H9 (cell line): ENCODE measurements around the gene SNRNP70. TPM values are rescaled to one million over a fixed set of nuclear protein-coding genes. Genes with fewer than 3 reads are reported as not detected.
"Not testable (repeated sequence)": the region's sequence is repeated elsewhere in the genome, so short reads cannot be mapped to it uniquely, and the experiment has no call there.

ENCODE experiments used
- DNase-seq: peaks from one replicate; pipeline ENCODE4 v3.0.0-alpha.2; 2017
- H2AFZ ChIP-seq: one replicate; pipeline ENCODE4 v1.6.1; 2013; ENCODE audit warnings: mild to moderate bottlenecking, low read length, control low read depth, moderate library complexity
- H2AK5ac ChIP-seq: 2 replicates; pipeline ENCODE4 v1.6.1; 2013; ENCODE audit warnings: low read length, control low read depth, mixed read lengths; ENCODE audit not compliant: insufficient read length
- H2BK120ac ChIP-seq: one replicate; pipeline ENCODE4 v1.6.1; 2013; ENCODE audit warnings: low read depth, mild to moderate bottlenecking, low read length, control low read depth, inconsistent platforms; ENCODE audit not compliant: poor library complexity, severe bottlenecking
- H2BK12ac ChIP-seq: 2 replicates; pipeline ENCODE4 v1.6.1; 2013; ENCODE audit warnings: low read length, control low read depth, mixed read lengths, low read depth; ENCODE audit not compliant: insufficient read length
- H2BK15ac ChIP-seq: 2 replicates; pipeline ENCODE4 v1.6.1; 2013; ENCODE audit warnings: low read depth, low read length, control low read depth
- H2BK20ac ChIP-seq: one replicate; pipeline ENCODE4 v1.6.1; 2013; ENCODE audit warnings: low read depth, mild to moderate bottlenecking, low read length, control low read depth, inconsistent platforms; ENCODE audit not compliant: poor library complexity, severe bottlenecking
- H2BK5ac ChIP-seq: 2 replicates; pipeline ENCODE4 v1.6.1; 2013; ENCODE audit warnings: low read length, control low read depth, mixed read lengths; ENCODE audit not compliant: insufficient read length
- H3K14ac ChIP-seq: 2 replicates; pipeline ENCODE4 v1.6.1; 2013; ENCODE audit warnings: low read length, control low read depth; ENCODE audit not compliant: insufficient read depth
- H3K18ac ChIP-seq: 2 replicates; pipeline ENCODE4 v1.6.1; 2013; ENCODE audit warnings: low read depth, mild to moderate bottlenecking, mixed read lengths, low read length, control low read depth; ENCODE audit not compliant: insufficient read length
- H3K23ac ChIP-seq: 2 replicates; pipeline ENCODE4 v1.6.1; 2013; ENCODE audit warnings: low read length, control low read depth, mixed read lengths, low read depth; ENCODE audit not compliant: insufficient read length
- H3K23me2 ChIP-seq: 2 replicates; pipeline ENCODE4 v1.6.1; 2013; ENCODE audit warnings: low read depth, mild to moderate bottlenecking, mixed read lengths, low read length, control low read depth; ENCODE audit not compliant: insufficient read length, poor library complexity, severe bottlenecking
- H3K27ac ChIP-seq: 2 replicates; pipeline ENCODE4 v1.5.1; 2013; ENCODE audit warnings: low read length, control low read depth, mixed read lengths, low read depth; ENCODE audit not compliant: insufficient read length
- H3K27me3 ChIP-seq: 2 replicates; pipeline ENCODE4 v1.6.1; 2013; ENCODE audit warnings: low read length, control low read depth, inconsistent platforms; ENCODE audit not compliant: insufficient read depth
- H3K4ac ChIP-seq: 2 replicates; pipeline ENCODE4 v1.6.1; 2013; ENCODE audit warnings: low read depth, mild to moderate bottlenecking, control low read depth, inconsistent platforms, low read length, moderate library complexity
- H3K4me1 ChIP-seq: 2 replicates; pipeline ENCODE4 v1.6.1; 2013; ENCODE audit warnings: low read length, control low read depth, inconsistent platforms; ENCODE audit not compliant: insufficient read depth
- H3K4me2 ChIP-seq: 2 replicates; pipeline ENCODE4 v1.6.1; 2013; ENCODE audit warnings: low read length, control low read depth, mixed read lengths; ENCODE audit not compliant: insufficient read length, insufficient read depth
- H3K56ac ChIP-seq: 2 replicates; pipeline ENCODE4 v1.6.1; 2013; ENCODE audit warnings: low read depth, mild to moderate bottlenecking, mixed read lengths, low read length, control low read depth; ENCODE audit not compliant: insufficient read length
- H3K79me1 ChIP-seq: 2 replicates; pipeline ENCODE4 v1.6.1; 2013; ENCODE audit warnings: low read depth, mild to moderate bottlenecking, moderate library complexity, low read length, control low read depth, inconsistent platforms; ENCODE audit not compliant: insufficient read depth, poor library complexity, severe bottlenecking
- H3K79me2 ChIP-seq: 2 replicates; pipeline ENCODE4 v1.6.1; 2013; ENCODE audit warnings: low read length, control low read depth, inconsistent platforms; ENCODE audit not compliant: insufficient read depth
- H3K9ac ChIP-seq: 2 replicates; pipeline ENCODE4 v1.6.1; 2013; ENCODE audit warnings: low read length, control low read depth, mixed read lengths; ENCODE audit not compliant: insufficient read length; ENCODE audit errors: extremely low read depth
- H3K9me3 ChIP-seq: one replicate; pipeline ENCODE4 v1.6.1; 2013; ENCODE audit warnings: low read depth, low read length, inconsistent platforms; ENCODE audit not compliant: control insufficient read depth
- H3T11ph ChIP-seq: one replicate; pipeline ENCODE4 v1.6.1; 2013; ENCODE audit warnings: mild to moderate bottlenecking, low read length, control low read depth, inconsistent platforms
- H4K20me1 ChIP-seq: one replicate; pipeline ENCODE4 v1.6.1; 2013; ENCODE audit not compliant: control insufficient read depth, insufficient read length, insufficient read depth
- H4K5ac ChIP-seq: 2 replicates; pipeline ENCODE4 v1.6.1; 2013; ENCODE audit warnings: low read depth, mild to moderate bottlenecking, mixed read lengths, low read length, control low read depth; ENCODE audit not compliant: insufficient read length
- H4K8ac ChIP-seq: replicated peaks from 2 replicates; pipeline ENCODE4 v1.6.1; 2013; ENCODE audit warnings: low read length, control low read depth, mixed read lengths, low read depth; ENCODE audit not compliant: insufficient read length
- H4K91ac ChIP-seq: 2 replicates; pipeline ENCODE4 v1.6.1; 2013; ENCODE audit warnings: low read depth, mild to moderate bottlenecking, moderate library complexity, mixed read lengths, low read length, control low read depth; ENCODE audit not compliant: insufficient read length
- H3K27ac Mint-ChIP-seq, 3 experiments: 2 replicates in 2 of 3; 3 replicates in 1 of 3; pipeline ENCODE4 v1.8.0; 2020 to 2021; ENCODE audit warnings: mixed read lengths in 3 of 3, mild to moderate bottlenecking in 1 of 3, moderate library complexity in 1 of 3
- H3K27me3 Mint-ChIP-seq: 2 replicates; pipeline ENCODE4 v1.8.0; 2021; ENCODE audit warnings: low read depth, mild to moderate bottlenecking, moderate library complexity, mixed read lengths
- H3K36me3 Mint-ChIP-seq, 3 experiments: 2 replicates in 2 of 3; 3 replicates in 1 of 3; pipeline ENCODE4 v1.8.0; 2020 to 2021; ENCODE audit warnings: low read depth in 3 of 3, mixed read lengths in 3 of 3; ENCODE audit not compliant: insufficient read depth in 1 of 3
- H3K4me1 Mint-ChIP-seq, 2 experiments: 2 replicates each; pipeline ENCODE4 v1.8.0; 2020; ENCODE audit warnings: mixed read lengths in 2 of 2
- H3K4me3 Mint-ChIP-seq, 2 experiments: 2 replicates in 1 of 2; 3 replicates in 1 of 2; pipeline ENCODE4 v1.8.0; 2020 to 2021; ENCODE audit warnings: mild to moderate bottlenecking in 2 of 2, mixed read lengths in 2 of 2, moderate library complexity in 1 of 2
- H3K9me3 Mint-ChIP-seq, 2 experiments: 2 replicates in 1 of 2; 3 replicates in 1 of 2; pipeline ENCODE4 v1.8.0; 2020; ENCODE audit warnings: mild to moderate bottlenecking in 2 of 2, mixed read lengths in 2 of 2, moderate library complexity in 1 of 2
- WGBS: extraction: QIAGEN DNeasy Blood & Tissue Kit; methylation state at CpG from one replicate; pipeline ENCODE4 v1.1.7; 2013; ENCODE audit warnings: missing lambda C conversion rate, low lambda C conversion rate, mixed read lengths; ENCODE audit not compliant: insufficient read length; ENCODE audit errors: extremely low coverage; 5-methylcytosine and 5-hydroxymethylcytosine counted together
- total RNA-seq: library from RNA; stranded (reverse); gene quantifications from 2 replicates; pipeline ENCODE4 v1.2.1, GENCODE V29; 2021
- TF ChIP-seq, protein P1 (sequence below): fragments of 200-600 bp; sonication (generic); conservative IDR thresholded peaks from 3 replicates; pipeline ENCODE4 v1.8.0; 2021; ENCODE audit warnings: antibody characterized with exemption, mild to moderate bottlenecking

SNRNP70 gene
- total RNA-seq, 1 experiment from 2014 or later = 295 TPM

DNA sequence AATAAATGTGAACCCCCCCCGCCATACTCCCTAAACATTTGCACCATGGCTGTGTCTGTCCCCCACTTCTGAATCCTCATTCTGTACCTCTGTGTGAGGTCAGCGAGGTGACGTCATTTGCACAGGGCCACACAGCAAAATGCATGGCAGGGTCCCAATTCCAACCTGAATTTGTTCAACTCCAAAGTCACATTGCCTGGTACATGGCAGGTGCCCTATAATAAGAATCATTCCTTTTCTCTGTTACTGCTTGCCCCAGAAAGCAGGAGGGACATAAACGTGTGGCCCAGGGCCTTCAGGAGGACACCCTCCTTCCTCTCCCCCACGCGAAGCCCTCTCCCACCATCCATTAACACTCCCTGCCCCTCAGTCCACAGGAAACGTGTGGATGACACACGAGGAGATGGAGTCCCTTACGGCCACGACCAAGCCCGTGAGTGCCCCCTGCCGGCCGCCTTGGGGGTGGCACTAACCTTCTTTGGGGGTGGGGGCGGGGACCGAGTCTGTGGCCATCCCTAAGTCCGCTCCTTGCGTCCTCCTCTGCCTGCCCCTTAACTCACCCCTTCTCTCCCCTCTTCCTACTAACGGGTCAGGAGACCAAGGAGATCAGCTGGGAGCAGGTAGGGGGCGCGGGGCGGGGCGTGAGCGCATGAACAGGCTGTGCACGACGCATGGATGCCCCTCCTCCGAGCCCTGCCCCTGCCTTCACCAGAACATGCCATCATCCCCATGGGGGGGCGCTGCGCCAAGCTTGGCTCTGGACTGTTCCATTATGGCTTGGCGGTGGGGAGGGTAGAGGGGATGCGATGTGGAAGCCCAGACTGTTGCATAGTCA, 60.5 kb downstream of the SNRNP70 start:
- Mint-ChIP-seq H3K9me3 (no peaks in the 10 kb centered on the region; a peak in 1 of 5 replicates), H3K27me3 (no peaks in the 10 kb centered on the region; the same call in 1 of the 2 replicates), H3K4me1 (peaks cover 26 to 39% of the 10 kb centered on the region in 2 experiments), H3K27ac (peak overlapping the region; percentile 89 to 96 (median 96); a peak in 6 of 7 replicates), H3K36me3 (peaks cover 0 to 4% (median 3%) of the 10 kb centered on the region in 3 experiments; a peak in 3 of 7 replicates), H3K4me3 (peak overlapping the region; percentile 65 to 82)
- Histone ChIP-seq H2BK12ac (no peak overlapping the region), H3K4me2 (peak overlapping the region; percentile 34), H3K9ac (no peak overlapping the region), H3T11ph (no peak overlapping the region), H3K27ac (no peak overlapping the region), H4K5ac (no peak overlapping the region), H4K91ac (no peak overlapping the region), H3K79me2 (no peaks in the 10 kb centered on the region), H3K9me3 (no peaks in the 10 kb centered on the region), H4K8ac (no peak overlapping the region), H3K23ac (no peak overlapping the region), H4K20me1 (no peaks in the 10 kb centered on the region), H3K18ac (no peak overlapping the region), H3K79me1 (no peaks in the 10 kb centered on the region), H2BK5ac (no peak overlapping the region), H2AK5ac (no peak overlapping the region), H2AFZ (no peak overlapping the region), H3K23me2 (peaks cover 17% of the 10 kb centered on the region), H3K56ac (no peak overlapping the region), H3K27me3 (no peaks in the 10 kb centered on the region), H2BK120ac (no peak overlapping the region), H3K14ac (no peak overlapping the region), H3K4ac (no peak overlapping the region), H2BK15ac (no peak overlapping the region), H3K4me1 (no peaks in the 10 kb centered on the region), H2BK20ac (no peak overlapping the region)
- WGBS = no CpG with 5 or more reads among the region's 30 CpGs
- peak; percentile 96 for DNase-seq
- TF ChIP-seq, protein P1, sequence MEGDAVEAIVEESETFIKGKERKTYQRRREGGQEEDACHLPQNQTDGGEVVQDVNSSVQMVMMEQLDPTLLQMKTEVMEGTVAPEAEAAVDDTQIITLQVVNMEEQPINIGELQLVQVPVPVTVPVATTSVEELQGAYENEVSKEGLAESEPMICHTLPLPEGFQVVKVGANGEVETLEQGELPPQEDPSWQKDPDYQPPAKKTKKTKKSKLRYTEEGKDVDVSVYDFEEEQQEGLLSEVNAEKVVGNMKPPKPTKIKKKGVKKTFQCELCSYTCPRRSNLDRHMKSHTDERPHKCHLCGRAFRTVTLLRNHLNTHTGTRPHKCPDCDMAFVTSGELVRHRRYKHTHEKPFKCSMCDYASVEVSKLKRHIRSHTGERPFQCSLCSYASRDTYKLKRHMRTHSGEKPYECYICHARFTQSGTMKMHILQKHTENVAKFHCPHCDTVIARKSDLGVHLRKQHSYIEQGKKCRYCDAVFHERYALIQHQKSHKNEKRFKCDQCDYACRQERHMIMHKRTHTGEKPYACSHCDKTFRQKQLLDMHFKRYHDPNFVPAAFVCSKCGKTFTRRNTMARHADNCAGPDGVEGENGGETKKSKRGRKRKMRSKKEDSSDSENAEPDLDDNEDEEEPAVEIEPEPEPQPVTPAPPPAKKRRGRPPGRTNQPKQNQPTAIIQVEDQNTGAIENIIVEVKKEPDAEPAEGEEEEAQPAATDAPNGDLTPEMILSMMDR = peak; percentile 98

GRCh38 chr19:49146408-49146770, 61.1 kb downstream of the SNRNP70 start:
- H2BK120ac ChIP-seq, H3K36me3 Mint-ChIP-seq, H4K20me1 ChIP-seq, H3K27me3 ChIP-seq, H2BK12ac ChIP-seq, H3K27ac ChIP-seq, H2BK15ac ChIP-seq, H3K4ac ChIP-seq, H4K5ac ChIP-seq, H3K56ac ChIP-seq, H4K8ac ChIP-seq, H3K14ac ChIP-seq, H3K23ac ChIP-seq, H2BK20ac ChIP-seq, H3K9me3 ChIP-seq, H3K4me1 ChIP-seq, H3K27me3 Mint-ChIP-seq, H4K91ac ChIP-seq, H2BK5ac ChIP-seq, H3K79me2 ChIP-seq, H3K18ac ChIP-seq, H3K9ac ChIP-seq, H3K9me3 Mint-ChIP-seq, H3K79me1 ChIP-seq, H2AK5ac ChIP-seq, DNase-seq, H3T11ph ChIP-seq, H2AFZ ChIP-seq: not testable (repeated sequence)
- peaks cover 26 to 41% of the 10 kb centered on the region in 2 experiments for H3K4me1 Mint-ChIP-seq
- WGBS = no CpG with 5 or more reads among the region's 7 CpGs
- peaks cover 21% of the 10 kb centered on the region for H3K23me2 ChIP-seq
- peak overlapping the region; percentile 34 for H3K4me2 ChIP-seq
- H3K4me3 Mint-ChIP-seq = peak overlapping the region; percentile 65 to 82
- H3K27ac Mint-ChIP-seq = peak overlapping the region; percentile 89 to 96 (median 96)
